OCI-M2 (cell line): Measurements from ENCODE around the gene ASMT.
"Not testable (repeated sequence)": the region's sequence is repeated elsewhere in the genome, so short reads cannot be mapped to it uniquely, and the experiment has no call there.

Experiments
- DNase-seq: peaks from one replicate; lab custom pipeline; 2025; ENCODE audit not compliant: unreplicated experiment; lab: John Stamatoyannopoulos, UW

Gene ASMT

GRCh38 chrX:1597345-1598020, 17.4 kb upstream of the ASMT start:
- DNase-seq = no peak

GRCh38 chrX:1598021-1598875, 16.6 kb upstream of the ASMT start:
- no peak for DNase-seq

GRCh38 chrX:1598876-1599790, 15.7 kb upstream of the ASMT start:
- DNase-seq = no peak

- DNase-seq = no peak
Measured at GRCh38 chrX:1599791-1600405, 15.0 kb upstream of the ASMT start.

- no peak for DNase-seq
Measured at GRCh38 chrX:1600406-1601050, 14.3 kb upstream of the ASMT start.

- no peak for DNase-seq
Measured at GRCh38 chrX:1601051-1601767, 13.7 kb upstream of the ASMT start.

GRCh38 chrX:1601768-1602085, 13.1 kb upstream of the ASMT start:
- no peak for DNase-seq

GRCh38 chrX:1602299-1602698, 12.6 kb upstream of the ASMT start:
- DNase-seq = no peak

GRCh38 chrX:1606496-1606895, 8.4 kb upstream of the ASMT start:
- no peak for DNase-seq

GRCh38 chrX:1609311-1609710, 5.5 kb upstream of the ASMT start:
- no peak for DNase-seq

- DNase-seq = no peak
Measured at GRCh38 chrX:1609762-1610161, 5.1 kb upstream of the ASMT start.

GRCh38 chrX:1610166-1610565, 4.7 kb upstream of the ASMT start:
- DNase-seq = no peak

GRCh38 chrX:1610736-1611135, 4.1 kb upstream of the ASMT start:
- DNase-seq = no peak

- no peak for DNase-seq
Measured at GRCh38 chrX:1612641-1613286, 2.1 kb upstream of the ASMT start.

- DNase-seq = no peak
Measured at GRCh38 chrX:1618689-1619088, 3.8 kb downstream of the ASMT start.

GRCh38 chrX:1623691-1624090, 8.8 kb downstream of the ASMT start:
- no peak for DNase-seq

GRCh38 chrX:1624158-1624860, 9.4 kb downstream of the ASMT start:
- DNase-seq = not testable (repeated sequence)

- DNase-seq = not testable (repeated sequence)
Measured at GRCh38 chrX:1624861-1625215, 10.0 kb downstream of the ASMT start.

- DNase-seq = no peak
Measured at GRCh38 chrX:1629244-1629643, 14.4 kb downstream of the ASMT start.
